K562 (cell line): ENCODE results near the gene TSTD2. TPM values are rescaled to one million over a fixed set of nuclear protein-coding genes. Genes with fewer than 3 reads are reported as not detected.

Experiments used
- ATAC-seq: fragments of 200-7000 bp; cut with Tn5 transposase; 3 replicates; pipeline ENCODE4 v1.9.1; 2020; ENCODE audit warnings: moderate library complexity
- BruUV-seq: library from RNA; stranded (reverse); fragments of 400-500 nt; replicated peaks from 2 replicates; lab custom pipeline; 2021; lab: Mats Ljungman, UMichigan
- CTCF ChIA-PET: fragments of 300-600 bp; formaldehyde crosslinking; extraction: SDS; loops from one replicate; lab custom pipeline; 2021; ENCODE audit warnings: low intra/inter-chr PET ratio; lab: Yijun Ruan, JAX
- POLR2A ChIA-PET: fragments of 300-600, 350-650 bp; sonication (Branson Sonifier 250); formaldehyde crosslinking; extraction: SDS; loops from one replicate; lab custom pipeline; 2021; ENCODE audit warnings: antibody characterized with exemption, inconsistent platforms; lab: Yijun Ruan, JAX
- DNase-seq, 4 experiments: peaks; one replicate each; pipeline versions ENCODE4 v3.0.0 to v3.0.0-alpha.2; 2011 to 2018; ENCODE audit warnings: low spot score in 3 of 4, mixed read lengths in 3 of 4; ENCODE audit errors: extremely low read depth in 1 of 4
- FAIRE-seq: peaks from 2 replicates; lab custom pipeline; 2011; peaks lifted over from hg19 to GRCh38; lab: Jason Lieb, UNC
- H2AFZ ChIP-seq: 2 replicates; pipeline ENCODE4 v1.6.0; 2011; ENCODE audit warnings: low read depth, low read length, control low read depth, inconsistent platforms
- H3K27ac ChIP-seq: fragments of 200-600 bp; 3 replicates; pipeline ENCODE4 v1.8.0; 2011; ENCODE audit warnings: low read depth, mild to moderate bottlenecking, control low read depth, inconsistent platforms, low read length, moderate library complexity, mixed read lengths; ENCODE audit errors: extremely low read depth
- H3K27me3 ChIP-seq, 2 experiments: fragments of 300-600 bp in 1 of 2; 2 replicates in 1 of 2; 3 replicates in 1 of 2; pipeline versions ENCODE4 v1.6.0 to v1.8.0; 2011; ENCODE audit warnings: inconsistent platforms in 2 of 2, low read length in 2 of 2, mild to moderate bottlenecking in 1 of 2, mixed read lengths in 1 of 2, moderate library complexity in 1 of 2; ENCODE audit not compliant: control insufficient read depth in 2 of 2, insufficient read depth in 2 of 2
- H3K36me3 ChIP-seq: fragments of 300-600 bp; 3 replicates; pipeline ENCODE4 v1.8.0; 2011; ENCODE audit warnings: mild to moderate bottlenecking, low read length, inconsistent platforms; ENCODE audit not compliant: control insufficient read depth, insufficient read depth
- H3K4me1 ChIP-seq, 2 experiments: fragments of 200-600 bp in 1 of 2; replicated peaks in 1 of 2; 2 replicates in 1 of 2; 3 replicates in 1 of 2; pipeline versions ENCODE4 v1.5.1 to v1.8.0; 2011; ENCODE audit warnings: inconsistent platforms in 2 of 2, low read length in 2 of 2, mild to moderate bottlenecking in 1 of 2, mixed read lengths in 1 of 2, moderate library complexity in 1 of 2; ENCODE audit not compliant: control insufficient read depth in 2 of 2, insufficient read depth in 2 of 2
- H3K4me2 ChIP-seq: 2 replicates; pipeline ENCODE4 v1.6.1; 2011; ENCODE audit warnings: low read length, control low read depth, inconsistent platforms, mixed read lengths; ENCODE audit not compliant: insufficient read depth
- H3K4me3 ChIP-seq: fragments of 200-600 bp; sonication (generic), shearing (Covaris generic); 2 replicates; pipeline ENCODE4 v1.5.1; 2016; ENCODE audit warnings: control low read depth, inconsistent platforms
- H3K79me2 ChIP-seq: fragments of 200-600 bp; 3 replicates; pipeline ENCODE4 v1.8.0; 2011; ENCODE audit warnings: low read length, inconsistent platforms; ENCODE audit not compliant: control insufficient read depth, insufficient read depth
- H3K9ac ChIP-seq, 2 experiments: 2 replicates each; pipeline versions ENCODE4 v1.6.0 to v1.6.1; 2011; ENCODE audit warnings: low read depth in 2 of 2, low read length in 2 of 2, control low read depth in 1 of 2, inconsistent platforms in 1 of 2, mild to moderate bottlenecking in 1 of 2, mixed read lengths in 1 of 2; ENCODE audit not compliant: insufficient read depth in 1 of 2
- H3K9me1 ChIP-seq: one replicate; pipeline ENCODE4 v1.6.0; 2011; ENCODE audit warnings: inconsistent platforms, mild to moderate bottlenecking, low read length, moderate library complexity; ENCODE audit not compliant: control insufficient read depth, insufficient read depth
- H3K9me3 ChIP-seq: replicated peaks from 2 replicates; pipeline ENCODE4 v1.5.1; 2011; ENCODE audit warnings: low read depth, low read length, inconsistent platforms; ENCODE audit not compliant: control insufficient read depth, insufficient read depth
- H4K20me1 ChIP-seq: replicated peaks from 2 replicates; pipeline ENCODE4 v1.6.1; 2011; ENCODE audit warnings: low read length, inconsistent platforms, mixed read lengths; ENCODE audit not compliant: control insufficient read depth, insufficient read depth
- ATF1 ChIP-seq, 2 experiments: fragments of 450-650 bp in 1 of 2; IDR thresholded peaks; 2 replicates each; pipeline ENCODE4 v1.6.1; 2016; ENCODE audit warnings: missing compliant biosample characterization in 1 of 2, missing genetic modification characterization in 1 of 2
- DNMT1 ChIP-seq: fragments of 450-650 bp; IDR thresholded peaks from 2 replicates; pipeline ENCODE4 v1.6.1; 2016; ENCODE audit warnings: antibody characterized with exemption, mild to moderate bottlenecking
- GATAD2A ChIP-seq: fragments of 450-650 bp; IDR thresholded peaks from 2 replicates; pipeline ENCODE4 v1.6.1; 2017
- MECOM ChIP-seq: fragments of 250-450 bp; sonication (Bioruptor Pico); IDR thresholded peaks from 2 replicates; pipeline ENCODE4 v1.8.0; 2022; ENCODE audit warnings: inconsistent platforms
- MEF2D ChIP-seq: conservative IDR thresholded peaks from 2 replicates; pipeline ENCODE4 v1.6.1; 2016; ENCODE audit warnings: low read depth, missing genetic modification characterization, missing compliant biosample characterization
- NEUROD1 ChIP-seq: fragments of 150-350 bp; IDR thresholded peaks from 2 replicates; pipeline ENCODE4 v1.6.1; 2014; ENCODE audit warnings: borderline replicate concordance, low read length, low read depth; ENCODE audit not compliant: partially characterized antibody
- PHF21A ChIP-seq: fragments of 450-650 bp; IDR thresholded peaks from 2 replicates; pipeline ENCODE4 v1.6.1; 2017; ENCODE audit warnings: low read depth, borderline replicate concordance
- ZBTB12 ChIP-seq: fragments of 250-450 bp; sonication (Bioruptor Pico); IDR thresholded peaks from 2 replicates; pipeline ENCODE4 v1.4.0; 2020
- ZNF830 ChIP-seq: fragments of 250-450 bp; sonication (Bioruptor Pico); IDR thresholded peaks from 2 replicates; pipeline ENCODE4 v1.5.0; 2021; ENCODE audit warnings: mild to moderate bottlenecking
- WGBS: fragments of 100-300 bp; shearing (Covaris generic); methylation state at CpG from one replicate; pipeline ENCODE4 v1.1.6; 2016; ENCODE audit warnings: low coverage, mixed read lengths; ENCODE audit not compliant: insufficient coverage; ENCODE audit errors: missing lambda C conversion rate; 5-methylcytosine and 5-hydroxymethylcytosine counted together
- in situ Hi-C: fragments of 300-500 bp; cut with MboI; formaldehyde crosslinking; loops from 4 replicates; pipeline ENCODE4 v1.15.0; 2018; ENCODE audit warnings: inconsistent platforms, mixed read lengths
- intact Hi-C: fragments of 100-400 bp; cut with micrococcal nuclease; formaldehyde crosslinking; loops from 2 replicates; pipeline ENCODE4 v1.14.2; 2022
- polyA plus RNA-seq, 8 experiments: library from polyadenylated mRNA; depleted of rRNA in 4 of 8; stranded (reverse) in 5 of 8; unstranded in 3 of 8; fragments of >200 nt; fragmentation: Nextera tagmentation in 2 of 8; fragmentation: Illumina TruSeq in 1 of 8; extraction: Ambion mirVana in 2 of 8; extraction: Trizol in 1 of 8; gene quantifications; 2 replicates each; pipeline versions ENCODE4 v1.2.1 to v1.2.3, GENCODE V29; 2011 to 2014; ENCODE audit warnings: inconsistent platforms in 1 of 8, missing spikeins in 1 of 8
- total RNA-seq, 7 experiments: library from RNA; depleted of rRNA in 6 of 7; stranded (reverse); fragments of >200 nt in 6 of 7; fragmentation: Illumina TruSeq in 2 of 7; extraction: Trizol in 2 of 7; gene quantifications; 2 replicates each; pipeline versions ENCODE4 v1.2.1 to v1.2.3, GENCODE V29; 2011 to 2021; ENCODE audit warnings: low replicate concordance in 1 of 7
- TF ChIP-seq, protein P1 (sequence below): fragments of 450-650 bp; formaldehyde crosslinking; IDR thresholded peaks from 2 replicates; pipeline ENCODE4 v1.4.0; 2022; ENCODE audit warnings: mild to moderate bottlenecking, moderate library complexity
- TF ChIP-seq, protein P2 (sequence below): sonication (generic); formaldehyde crosslinking; IDR thresholded peaks from 2 replicates; pipeline ENCODE4 v1.9.0; 2022; ENCODE audit warnings: mild to moderate bottlenecking, missing genetic modification reagents

The TSTD2 gene
- total and polyA plus RNA-seq, 9 of the 15 experiments (the other 6 are each of a cell fraction or from before 2014, with no cell fraction given) = 10.1 to 36.7 (median 19.0) TPM

DNA sequence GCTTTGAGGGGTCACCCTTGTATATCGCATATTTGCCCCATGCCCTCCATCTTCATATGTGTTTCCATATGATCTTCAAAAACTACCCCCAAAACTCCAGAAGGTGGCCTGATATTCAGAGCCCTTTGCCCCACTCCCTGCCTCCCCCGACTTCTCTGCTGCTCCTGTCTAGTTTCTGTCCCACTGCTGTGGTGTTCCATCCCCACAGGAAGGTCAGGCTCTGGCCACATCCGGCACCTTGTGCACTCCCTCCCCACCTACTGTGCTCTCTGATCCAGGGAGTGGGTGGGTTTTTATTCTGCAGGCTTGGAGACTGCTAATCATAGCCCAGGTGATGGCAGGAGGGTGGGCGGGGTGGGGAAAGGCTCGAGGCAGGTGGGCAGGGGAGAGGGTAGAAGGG lies 79.3 kb downstream of the TSTD2 start:
- TF ChIP-seq ZNF830 (CRISPR knock-in tag) (no peak), DNMT1 (no peak), MECOM (CRISPR knock-in tag) (no peak), GATAD2A (no peak), ZBTB12 (CRISPR knock-in tag) (no peak), MEF2D (tag) (no peak), NEUROD1 (no peak), ATF1 (CRISPR knock-in tag; IDR thresholded peaks at IDR 0.05) (no peak), ATF1 (tag; IDR thresholded peaks at IDR 0.05) (no peak), PHF21A (no peak)
- TF ChIP-seq, protein P1, sequence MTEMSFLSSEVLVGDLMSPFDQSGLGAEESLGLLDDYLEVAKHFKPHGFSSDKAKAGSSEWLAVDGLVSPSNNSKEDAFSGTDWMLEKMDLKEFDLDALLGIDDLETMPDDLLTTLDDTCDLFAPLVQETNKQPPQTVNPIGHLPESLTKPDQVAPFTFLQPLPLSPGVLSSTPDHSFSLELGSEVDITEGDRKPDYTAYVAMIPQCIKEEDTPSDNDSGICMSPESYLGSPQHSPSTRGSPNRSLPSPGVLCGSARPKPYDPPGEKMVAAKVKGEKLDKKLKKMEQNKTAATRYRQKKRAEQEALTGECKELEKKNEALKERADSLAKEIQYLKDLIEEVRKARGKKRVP (CRISPR knock-in tag) = no peak
- TF ChIP-seq, protein P2, sequence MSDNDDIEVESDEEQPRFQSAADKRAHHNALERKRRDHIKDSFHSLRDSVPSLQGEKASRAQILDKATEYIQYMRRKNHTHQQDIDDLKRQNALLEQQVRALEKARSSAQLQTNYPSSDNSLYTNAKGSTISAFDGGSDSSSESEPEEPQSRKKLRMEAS (CRISPR knock-in tag) = no peak
- ChIA-PET CTCF (no interaction called here), POLR2A (interaction anchor here (2.1 kb wide), 1 partner anchor 50 kb away, joined by 6 read pairs; no protein-coding TSS in a partner anchor)
- Histone ChIP-seq H3K9ac (no peak overlapping the region), H3K79me2 (no peaks in the 10 kb centered on the region), H2AFZ (no peak overlapping the region), H3K9me3 (no peaks in the 10 kb centered on the region), H3K27ac (no peak overlapping the region), H4K20me1 (0 out of 2 replicates have a peak, but pooled peaks cover 5% of the 10 kb centered on the region), H3K36me3 (peaks cover 38% of the 10 kb centered on the region), H3K27me3 (no peaks in the 10 kb centered on the region), H3K9me1 (no peaks in the 10 kb centered on the region), H3K4me3 (no peak overlapping the region), H3K4me2 (no peak overlapping the region), H3K4me1 (no peaks in the 10 kb centered on the region)
- no TSS peak for BruUV-seq
- intact Hi-C loops = no loop called here
- FAIRE-seq (no peak), DNase-seq (no peak), ATAC-seq (no peak)
- 87% methylated on average over 4 of the region's 5 CpGs for WGBS
- in situ Hi-C loops = no loop called here
